Lung microvascular endothelial cell (primary cell): ENCODE data around the gene VCPKMT. TPM values are rescaled to one million over a fixed set of nuclear protein-coding genes. Genes with fewer than 3 reads are reported as not detected.

ENCODE experiments used
- DNase-seq, 2 donors: peaks; one replicate each; pipeline versions ENCODE4 v3.0.0 to v3.0.0-alpha.2; 2010; ENCODE audit warnings: low read depth in 2 of 2
- total RNA-seq: library from RNA; depleted of rRNA; stranded (reverse); fragments of >200 nt; gene quantifications from 2 replicates; pipeline ENCODE4 v1.2.1, GENCODE V29; 2014

VCPKMT gene
- total RNA-seq = 1.7 and 2.6 TPM in 2 replicates

DNA sequence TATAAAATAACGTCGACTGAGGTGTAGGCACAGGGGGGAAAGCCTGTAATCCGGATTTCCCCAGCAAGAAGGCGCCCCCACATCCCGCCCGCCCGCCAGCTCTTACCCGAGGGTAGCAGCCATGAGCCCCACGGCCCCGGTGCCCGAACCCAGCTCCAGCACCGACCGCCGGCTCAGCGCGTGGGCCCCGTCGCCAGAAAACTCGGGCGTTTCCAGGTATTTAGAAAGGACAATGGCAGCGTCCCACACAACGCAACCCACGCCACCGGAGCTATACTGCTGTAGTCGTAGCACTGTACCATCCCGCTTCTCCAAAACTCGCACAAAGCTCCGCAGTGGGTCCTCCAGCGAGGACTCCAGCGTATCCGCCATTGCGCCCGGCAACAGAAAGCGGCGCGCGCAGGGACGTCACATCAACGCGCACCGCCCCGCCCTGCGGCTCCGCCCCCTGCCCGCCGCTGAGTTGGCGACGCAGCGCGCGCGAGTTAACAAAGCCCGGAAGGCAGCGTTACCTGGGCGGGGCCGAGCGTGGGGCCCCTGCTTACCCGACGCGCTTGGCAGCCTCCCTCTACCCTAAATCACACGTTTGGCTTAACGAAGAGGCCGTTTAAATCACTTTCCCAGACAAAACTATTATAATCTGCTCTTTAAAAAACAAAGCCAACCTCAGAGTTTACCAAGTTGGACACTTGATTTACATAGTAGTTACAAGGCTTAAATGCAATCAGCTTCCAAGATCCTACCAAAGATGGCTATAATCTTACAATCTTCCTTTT is at the start of gene VCPKMT:
Gene VCPKMT, minus strand, starts transcription at position 392 of the 776 bp plus-strand sequence. Its CDS starts 20 bp downstream, at position 372.
- DNase-seq = peak; percentile 95 to 97

DNA sequence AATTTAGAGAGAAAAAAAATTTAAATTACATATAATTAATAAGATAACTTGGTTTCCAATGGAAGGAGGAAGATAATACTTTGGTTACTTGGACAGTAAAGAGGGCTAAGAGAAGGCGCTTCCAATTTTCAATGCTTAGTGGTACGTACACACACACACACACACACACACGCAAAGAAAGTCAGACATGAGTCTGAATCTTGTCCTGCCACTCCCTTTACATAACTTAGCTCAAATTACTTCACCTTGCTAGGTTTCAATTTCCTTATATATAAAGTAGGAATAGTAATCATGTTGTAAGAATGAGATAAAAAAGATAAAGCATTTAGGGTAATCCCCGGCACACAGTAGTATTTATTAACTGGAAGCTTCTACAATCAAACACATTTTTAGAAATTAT is 39.7 kb upstream of the VCPKMT start:
- no peak for DNase-seq

DNA sequence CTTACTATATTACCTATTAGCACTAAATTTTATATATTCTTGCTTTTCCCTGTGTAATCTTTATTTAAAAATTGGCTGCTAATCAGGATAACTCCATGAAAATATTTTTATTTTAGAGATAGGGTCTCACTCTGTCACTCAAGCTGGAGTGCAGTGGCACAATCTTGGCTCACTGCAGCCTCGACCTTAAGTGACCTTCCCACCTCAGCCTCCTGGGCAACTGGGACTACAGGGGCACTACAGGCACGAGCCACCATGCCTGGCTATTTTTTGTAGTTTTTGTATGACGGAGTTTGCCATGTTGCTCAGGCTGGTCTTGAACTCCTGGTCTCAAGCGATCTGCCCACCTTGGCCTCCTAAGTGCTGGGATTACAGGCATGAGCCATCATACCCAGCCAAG is 32.4 kb upstream of the VCPKMT start:
- no peak for DNase-seq

DNA sequence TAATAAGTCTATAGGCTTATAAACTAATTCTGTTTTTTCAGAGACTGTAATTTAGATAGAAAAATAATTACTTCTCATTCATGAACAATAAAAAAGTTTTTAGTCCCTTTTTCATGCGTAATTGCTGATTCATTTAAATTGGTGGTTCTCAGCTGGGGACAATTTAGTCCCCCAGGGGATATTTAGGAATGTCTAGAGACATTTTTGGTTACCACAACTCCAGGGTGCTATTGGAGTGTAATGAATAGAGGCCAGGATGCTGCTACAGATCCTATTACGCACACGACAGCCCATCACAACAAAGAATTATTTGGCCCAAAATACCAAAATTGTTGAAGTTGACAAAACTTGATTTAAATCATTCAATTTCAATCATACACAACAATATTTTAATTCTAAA is 22.8 kb upstream of the VCPKMT start:
- DNase-seq = no peak

DNA sequence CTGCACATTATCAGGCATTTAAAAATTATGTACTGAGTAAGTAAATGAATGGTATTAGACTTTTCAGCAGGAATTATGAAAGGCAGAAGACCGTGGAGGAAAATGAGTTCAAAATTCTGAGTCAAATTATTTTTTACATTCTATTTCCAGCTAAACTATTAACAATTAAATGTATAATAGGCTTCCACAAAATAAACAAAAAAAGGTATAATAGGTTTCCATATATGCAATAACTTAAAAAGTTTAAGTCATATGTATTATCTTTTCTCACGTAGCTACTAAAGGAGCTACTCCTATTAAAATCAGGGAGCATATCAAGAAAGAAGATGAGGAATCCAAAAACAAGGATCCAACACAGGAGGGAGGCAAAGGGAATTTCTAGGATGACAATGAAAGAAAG is 11.4 kb upstream of the VCPKMT start:
- DNase-seq = no peak

DNA sequence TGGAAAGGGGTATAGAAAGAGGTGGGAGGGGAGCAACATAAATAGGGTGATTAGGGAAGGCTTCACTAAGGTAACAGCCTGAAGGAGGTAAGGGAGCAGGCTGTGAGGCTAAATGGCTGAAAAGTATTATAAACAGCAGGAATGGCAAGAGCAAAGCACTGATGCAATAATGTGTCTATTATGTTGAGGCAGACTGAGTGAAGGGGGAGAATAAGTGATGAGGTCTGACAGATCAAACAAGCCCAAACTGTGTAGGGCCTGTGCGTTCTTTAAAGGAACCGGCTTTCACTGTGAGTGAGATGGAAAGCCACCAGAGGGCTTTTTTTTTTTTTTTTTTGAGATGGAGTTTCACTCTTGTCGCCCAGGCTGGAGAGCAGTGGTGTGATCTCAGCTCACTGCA is 6.7 kb upstream of the VCPKMT start:
- DNase-seq = no peak

DNA sequence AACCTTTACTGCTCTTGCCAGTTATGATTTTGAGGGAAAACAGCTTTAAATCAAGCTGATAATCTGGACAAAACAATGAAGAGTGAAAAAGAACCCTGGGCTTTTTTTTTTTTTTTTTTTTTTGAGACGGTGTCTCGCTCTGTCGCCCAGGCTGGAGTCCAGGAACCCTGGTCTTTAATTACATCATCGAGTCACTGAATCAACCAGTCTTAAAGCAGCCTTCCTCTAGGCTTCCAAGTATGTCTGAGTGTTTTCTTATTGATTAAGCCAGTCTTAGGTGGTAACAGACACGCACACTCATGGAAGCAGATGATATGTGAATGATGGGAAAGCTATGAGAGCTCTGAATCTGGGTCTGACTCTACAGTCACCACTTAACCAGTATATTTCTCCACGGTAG is 5.9 kb upstream of the VCPKMT start:
- DNase-seq = no peak

DNA sequence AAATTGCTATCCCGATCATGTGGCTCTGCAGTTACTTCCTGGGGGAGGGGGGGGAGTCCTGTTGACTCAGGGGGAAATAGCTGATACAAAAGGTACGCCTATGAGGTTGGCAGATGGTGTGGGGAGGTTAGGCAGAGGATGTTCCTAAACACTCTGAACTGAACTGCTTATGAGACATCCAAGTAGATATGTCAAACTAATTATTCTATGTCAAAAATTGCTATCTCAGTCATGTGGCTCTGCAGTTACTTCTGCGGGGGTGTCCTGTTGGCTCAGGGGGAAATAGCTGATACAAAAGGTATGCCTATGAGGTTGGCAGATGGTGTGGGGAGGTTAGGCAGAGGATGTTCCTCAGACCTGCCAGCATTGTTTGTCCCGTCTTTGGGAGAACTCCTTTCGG is 5.1 kb upstream of the VCPKMT start:
- peak in 1 of 2 donors; percentile 7 for DNase-seq

DNA sequence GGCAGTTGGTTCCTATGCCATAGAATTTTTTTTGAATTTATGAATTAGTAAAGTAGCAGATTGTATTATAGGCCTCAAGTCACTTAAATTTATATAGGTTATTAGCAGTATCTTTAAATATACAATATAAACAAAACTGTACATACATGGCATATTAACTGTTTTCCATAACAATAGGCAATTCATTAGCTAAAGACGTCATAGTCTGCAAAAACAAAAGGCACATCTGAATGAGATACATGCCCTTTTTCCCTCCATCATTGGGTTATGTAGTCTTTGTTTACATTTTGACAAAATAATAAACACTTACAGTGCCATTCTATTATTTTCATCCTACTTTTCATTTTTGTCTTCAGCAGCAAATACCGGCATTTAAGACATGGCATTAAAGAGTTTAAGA is 1.1 kb upstream of the VCPKMT start:
- DNase-seq = peak in 1 of 2 donors; percentile 7

DNA sequence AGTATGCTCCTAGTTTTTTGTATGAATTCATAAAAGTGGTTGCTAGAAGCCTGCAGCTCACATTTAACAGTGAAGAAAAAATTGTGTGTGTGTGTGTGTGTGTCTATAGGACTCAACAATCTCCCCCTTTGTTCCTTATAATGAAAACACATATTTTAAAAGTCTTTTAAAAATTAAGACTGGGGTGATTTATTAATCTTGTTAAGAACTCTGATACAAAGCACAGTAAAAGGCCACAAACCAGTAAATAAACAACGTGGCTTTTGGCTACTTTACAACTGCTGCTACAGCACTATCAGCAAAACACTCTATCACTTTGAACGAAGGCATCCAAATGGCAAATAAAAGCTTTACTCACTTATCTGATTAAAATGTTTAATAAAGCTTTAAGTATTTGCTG is 594 bp upstream of the VCPKMT start:
- DNase-seq = peak in 1 of 2 donors; percentile 23

DNA sequence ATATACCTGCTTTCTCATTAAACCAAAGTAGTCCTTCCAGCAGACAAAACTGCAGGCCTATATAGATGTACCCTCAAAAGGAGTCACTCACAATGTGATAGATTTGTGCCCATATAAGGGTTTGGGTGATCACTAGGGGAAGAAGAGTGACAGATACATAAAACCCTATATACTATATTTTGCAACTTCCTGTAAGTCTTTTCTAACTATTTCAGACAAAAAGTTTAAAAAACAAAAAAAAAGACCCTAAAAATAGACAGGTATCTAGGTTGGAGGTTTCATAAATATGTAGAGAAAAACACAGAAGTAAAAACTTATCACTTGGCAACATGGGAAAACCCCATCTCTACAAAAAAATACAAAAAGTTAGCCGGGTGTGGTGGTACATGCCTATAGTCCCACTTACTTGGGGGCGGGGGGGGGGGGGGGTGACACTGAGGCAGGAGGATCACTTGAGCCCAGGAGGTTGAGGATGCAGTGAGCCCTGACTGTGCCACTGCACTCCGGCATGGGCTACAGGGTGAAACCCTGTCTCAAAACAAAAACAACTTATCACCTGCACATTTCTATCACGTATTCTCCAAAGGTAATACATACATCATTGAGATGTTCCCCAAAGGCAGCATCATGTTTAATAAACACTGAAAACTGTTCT is 2.9 kb downstream of the VCPKMT start:
- DNase-seq = no peak

DNA sequence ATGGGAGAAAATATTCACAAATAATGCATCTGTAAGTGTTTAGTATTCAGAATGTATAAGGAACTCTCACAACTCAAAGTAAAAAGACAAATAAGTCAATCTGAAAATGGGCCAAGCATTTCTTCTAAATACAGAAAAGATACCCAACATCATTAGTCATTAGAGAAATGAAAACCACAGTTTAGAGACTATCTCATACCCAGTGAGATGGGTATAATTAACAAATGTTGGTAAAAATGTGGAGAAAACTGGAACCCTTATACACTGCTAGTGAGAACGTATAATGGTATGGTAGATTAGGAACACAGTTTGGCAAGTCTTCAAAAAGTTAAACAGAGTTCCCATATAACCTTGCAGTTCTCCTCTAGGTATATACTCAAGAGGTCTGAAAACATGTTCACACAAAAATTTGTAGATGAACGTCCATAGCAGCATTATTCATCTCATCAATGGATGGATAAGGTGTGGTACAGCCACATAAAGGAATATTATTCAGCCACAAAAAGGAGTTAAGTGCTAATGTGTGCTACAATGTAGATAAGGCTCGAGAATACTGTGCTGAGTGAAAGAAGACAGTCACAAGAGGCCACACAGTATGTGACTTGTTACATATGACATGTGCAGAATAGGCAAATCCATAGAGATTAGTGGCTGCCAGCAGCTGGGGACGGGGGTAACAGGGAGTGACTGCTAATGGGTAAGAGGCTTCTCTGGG is 5.9 kb downstream of the VCPKMT start:
- no peak for DNase-seq

DNA sequence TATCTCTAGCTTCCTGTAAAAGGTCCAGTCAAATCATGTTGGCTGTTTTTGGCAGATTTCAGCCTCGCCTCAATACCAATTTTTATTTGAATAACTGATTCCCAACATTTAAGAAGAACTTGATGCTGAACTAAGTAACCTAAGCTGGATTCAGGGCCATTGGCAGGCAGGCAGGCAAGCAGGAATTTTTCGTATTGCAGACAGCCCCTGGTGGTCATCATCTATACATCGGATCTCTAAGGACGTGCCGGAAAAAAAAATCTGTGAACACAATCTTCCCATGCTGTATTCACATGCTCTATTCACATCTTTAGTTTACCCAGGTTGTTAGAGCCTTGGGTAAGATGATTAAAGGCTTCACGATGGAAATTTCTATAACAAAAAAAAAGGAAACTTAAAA is 7.0 kb downstream of the VCPKMT start:
- peak; percentile 35 to 40 for DNase-seq

DNA sequence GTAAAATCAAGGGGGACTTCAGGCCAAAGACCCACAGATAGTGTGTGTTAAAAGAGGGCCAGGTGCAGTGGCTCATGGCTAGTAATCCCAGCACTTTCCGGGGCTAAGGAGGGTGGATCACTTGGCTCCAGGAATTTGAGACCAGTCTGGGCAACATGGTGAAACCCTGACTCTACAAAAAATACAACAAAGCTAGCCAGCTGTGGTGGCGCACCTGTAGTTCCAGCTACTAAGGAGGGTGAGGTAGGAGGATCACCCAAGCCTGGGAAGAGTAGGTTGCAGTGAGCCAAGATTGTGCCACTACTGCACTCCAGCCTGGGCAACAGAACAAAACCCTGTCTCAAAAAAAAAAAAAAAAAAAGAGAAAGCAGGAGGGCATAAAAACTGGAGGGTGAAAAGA is 8.5 kb downstream of the VCPKMT start:
- DNase-seq = no peak

DNA sequence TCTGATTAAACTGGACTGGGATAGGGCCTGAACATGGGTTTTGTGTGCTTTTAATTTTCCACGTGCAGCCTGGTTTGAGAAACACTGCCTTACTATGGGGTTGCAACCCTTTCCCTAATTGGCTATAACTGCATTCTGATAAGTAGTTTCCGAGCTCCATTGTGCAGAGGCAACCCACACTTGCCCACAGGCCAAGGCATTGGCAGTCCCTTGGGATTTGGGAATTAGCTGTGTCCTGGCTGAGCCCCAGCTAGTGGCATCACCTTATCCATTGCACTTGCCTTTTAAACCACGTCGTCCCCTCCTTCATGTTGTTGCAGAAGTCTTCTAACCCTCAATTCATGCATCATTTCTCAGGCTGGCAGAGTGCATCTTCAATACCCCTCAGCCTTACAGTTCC is 10.2 kb downstream of the VCPKMT start:
- DNase-seq = no peak

DNA sequence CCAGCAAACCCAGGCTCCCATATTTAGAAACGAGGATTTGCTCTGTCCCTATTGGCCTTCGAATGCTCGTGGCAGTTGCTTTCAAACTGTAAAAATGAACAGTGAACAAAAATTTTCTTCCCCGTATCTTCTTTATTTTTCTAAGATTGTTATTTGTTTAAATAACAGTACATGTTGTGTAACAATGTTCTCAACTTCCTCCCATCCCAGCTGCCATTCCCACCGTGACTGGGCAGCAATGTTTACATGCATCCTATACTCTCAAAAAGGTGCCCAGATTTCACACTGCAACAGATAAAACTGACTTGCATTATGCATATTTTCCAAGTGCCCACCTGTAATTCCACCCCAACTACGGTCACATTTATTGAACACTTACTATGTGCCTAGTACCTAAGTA is 12.8 kb downstream of the VCPKMT start:
- no peak for DNase-seq

DNA sequence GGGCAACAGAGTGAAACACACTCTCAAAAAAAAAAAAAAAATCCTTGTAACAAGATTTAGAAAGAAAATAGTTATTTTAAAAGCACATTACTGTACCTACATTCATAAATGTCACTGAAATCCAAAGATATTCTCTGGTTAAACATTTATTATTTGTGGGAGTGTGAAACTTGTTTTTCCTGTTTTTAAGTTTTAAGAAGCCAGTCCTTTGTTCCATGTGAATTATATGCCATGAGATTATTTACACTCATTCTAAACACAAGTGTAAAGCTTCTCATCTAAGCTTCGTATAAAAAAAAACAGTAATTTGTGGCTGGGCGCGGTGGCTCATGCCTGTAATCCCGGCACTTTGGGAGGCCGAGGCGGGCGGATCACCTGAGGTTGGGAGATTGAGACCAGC is 15.0 kb downstream of the VCPKMT start:
- DNase-seq = no peak

DNA sequence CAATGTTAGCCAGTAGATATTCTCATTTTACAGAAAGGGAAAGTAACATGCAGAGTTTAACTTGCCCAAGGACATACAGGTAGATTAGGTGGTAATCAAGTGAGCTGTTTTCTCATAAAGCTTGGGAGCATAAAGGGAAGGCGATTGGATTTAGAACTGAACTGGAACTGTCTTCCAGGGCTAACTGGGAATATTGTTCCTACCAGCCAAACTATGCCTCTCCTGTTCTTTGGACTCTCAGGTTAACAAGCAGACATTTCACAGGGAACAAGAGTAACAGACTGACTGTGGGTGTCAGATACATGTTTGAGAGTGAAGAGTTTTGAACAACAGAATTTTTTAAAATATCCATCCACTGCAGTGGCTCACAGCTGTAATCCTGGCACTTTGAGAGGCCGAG is 15.6 kb downstream of the VCPKMT start:
- no peak for DNase-seq

DNA sequence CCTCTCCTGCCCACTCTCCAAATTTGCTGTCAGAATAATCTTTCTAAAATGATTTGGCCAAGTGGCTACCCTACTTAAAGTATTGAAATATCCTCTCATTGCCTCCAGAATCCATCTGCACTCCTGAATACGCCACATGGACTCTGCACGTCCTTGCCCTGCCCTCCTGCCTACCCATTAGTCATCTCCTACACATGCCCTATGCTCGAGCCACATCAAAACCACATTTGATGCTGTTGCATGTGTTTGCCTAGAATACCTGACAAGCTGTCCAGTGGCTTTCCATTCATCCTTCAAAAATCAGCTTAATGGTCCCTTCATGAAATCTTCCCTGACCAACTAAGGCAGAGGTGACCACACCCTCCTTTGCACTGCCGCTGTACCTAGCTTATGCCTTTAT is 17.0 kb downstream of the VCPKMT start:
- no peak for DNase-seq

DNA sequence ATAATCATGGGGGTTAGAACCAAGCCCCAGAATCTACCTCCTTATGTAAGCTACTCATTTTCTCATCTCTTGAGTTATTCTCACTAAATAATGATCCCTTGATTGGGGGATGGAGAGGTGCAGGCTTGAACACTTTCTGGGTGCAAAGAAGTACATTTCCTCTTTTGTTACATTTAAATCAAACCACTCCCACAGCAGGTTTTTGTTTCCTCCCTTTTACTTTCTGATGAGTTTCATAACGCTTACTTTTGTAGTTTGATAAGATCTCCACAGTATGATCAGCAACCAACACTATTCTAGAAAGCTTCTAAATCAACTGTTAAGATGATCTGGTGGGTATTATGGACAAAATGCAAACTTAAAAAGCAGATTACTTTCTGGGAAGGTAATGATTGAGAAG is 20.5 kb downstream of the VCPKMT start:
- DNase-seq = no peak

DNA sequence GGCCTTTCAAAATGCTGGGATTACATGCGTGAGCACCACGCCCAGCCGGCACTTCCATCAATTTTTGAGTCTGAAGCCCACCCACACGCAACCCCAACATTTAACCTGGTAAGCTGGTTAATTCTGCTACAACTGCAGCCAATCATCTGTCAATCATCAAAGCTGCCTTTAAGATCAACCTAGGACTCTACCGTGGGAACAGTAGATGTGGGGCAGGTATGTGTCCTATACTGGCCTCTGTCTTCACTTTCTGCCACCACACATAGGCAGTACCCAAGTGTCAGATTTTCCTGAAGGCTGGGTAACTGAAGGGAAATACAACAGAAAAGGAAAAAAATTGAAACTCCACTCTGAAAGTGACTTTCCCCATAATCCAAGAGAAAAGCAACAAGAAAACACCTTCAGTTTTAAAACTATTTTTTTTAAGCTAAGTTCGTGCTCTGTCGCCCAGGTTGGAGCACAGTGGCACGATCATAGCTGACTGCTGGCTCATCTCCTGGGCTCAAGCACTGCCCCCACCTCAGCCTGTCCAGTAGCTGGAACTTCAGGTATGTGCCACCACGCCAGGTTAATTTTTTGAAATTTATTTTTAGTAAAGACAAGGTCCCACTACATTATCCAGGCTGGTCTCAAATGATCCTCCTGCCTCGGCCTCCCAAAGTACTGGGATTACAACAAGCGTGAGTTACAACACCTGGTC is 22.2 kb downstream of the VCPKMT start:
- DNase-seq = no peak

DNA sequence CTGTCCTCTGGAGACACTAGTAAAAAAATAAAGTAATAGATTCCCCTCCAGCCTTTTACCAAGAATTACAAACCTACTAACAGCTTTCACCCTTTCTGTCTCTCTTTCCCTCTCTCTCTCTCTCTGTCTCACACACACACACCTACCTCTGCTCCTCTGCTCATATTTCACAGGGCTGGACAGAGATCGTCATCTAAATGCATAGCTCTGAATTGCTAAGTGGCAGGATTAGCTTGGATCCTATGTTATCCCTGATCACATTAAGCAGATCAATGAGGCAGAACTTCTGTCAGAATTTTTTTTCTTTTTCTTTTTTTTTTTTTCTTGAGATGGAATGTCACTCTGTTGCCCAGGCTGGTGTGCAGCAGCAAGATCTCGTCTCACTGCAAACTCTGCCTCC is 22.9 kb downstream of the VCPKMT start:
- DNase-seq = no peak
